GM12891 (cell line): ENCODE measurements around the gene SDR42E1.

Experiments
- DNase-seq: peaks from one replicate; pipeline ENCODE4 v3.0.0; 2011; ENCODE audit warnings: low spot score; ENCODE audit not compliant: insufficient read length
- FAIRE-seq: peaks from 2 replicates; lab custom pipeline; 2011; peaks lifted over from hg19 to GRCh38; lab: Jason Lieb, UNC
- PAX5 ChIP-seq: IDR thresholded peaks from 2 replicates; pipeline ENCODE4 v1.6.1; 2011; ENCODE audit warnings: low read length, moderate library complexity, mild to moderate bottlenecking; ENCODE audit not compliant: insufficient read depth, severe bottlenecking
- POLR2A ChIP-seq: IDR thresholded peaks from 2 replicates; pipeline ENCODE4 v1.6.1; 2011; ENCODE audit warnings: low read depth, low read length, control low read depth
- POLR2AphosphoS5 ChIP-seq: IDR thresholded peaks from 2 replicates; pipeline ENCODE4 v1.6.1; 2011; ENCODE audit warnings: low read depth, low read length, control low read depth
- POU2F2 ChIP-seq: IDR thresholded peaks from 2 replicates; pipeline ENCODE4 v1.6.1; 2011; ENCODE audit warnings: low read depth, mild to moderate bottlenecking, control low read depth, low read length, moderate library complexity
- SPI1 ChIP-seq: IDR thresholded peaks from 2 replicates; pipeline ENCODE4 v1.6.1; 2011; ENCODE audit warnings: low read depth, low read length, control low read depth
- TAF1 ChIP-seq: IDR thresholded peaks from 2 replicates; pipeline ENCODE4 v1.6.1; 2011; ENCODE audit warnings: low read depth, low read length, control low read depth

SDR42E1 gene

DNA sequence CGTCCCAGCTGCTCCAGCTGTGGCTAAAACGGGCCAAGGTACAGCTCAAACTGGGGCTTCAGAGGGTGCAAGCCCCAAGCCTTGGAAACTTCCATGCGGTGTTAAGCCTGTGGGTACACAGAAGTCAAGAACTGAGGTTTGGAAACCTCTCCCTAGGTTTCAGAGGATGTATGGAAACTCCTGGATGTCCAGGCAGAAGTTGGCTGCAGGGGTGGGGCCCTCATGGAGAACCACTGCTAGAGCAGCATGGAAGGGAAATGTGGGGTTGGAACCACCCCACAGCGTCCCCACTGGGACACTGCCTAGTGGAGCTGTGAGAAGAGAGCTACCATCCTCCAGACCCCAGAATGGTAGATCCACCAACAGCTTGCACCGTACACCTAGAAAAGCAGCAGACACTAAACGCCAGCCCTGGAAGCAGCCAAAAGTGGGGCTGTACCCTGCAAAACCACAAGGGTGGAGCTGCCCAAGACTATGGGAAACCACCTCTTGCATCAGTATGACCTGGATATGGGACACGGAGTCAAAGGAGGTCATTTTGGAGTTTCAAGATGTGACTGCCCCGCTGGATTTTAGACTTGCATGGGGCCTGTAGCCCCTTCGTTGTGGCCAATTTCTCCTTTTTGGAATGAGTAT, 2.2 kb downstream of the SDR42E1 start:
- FAIRE-seq: no peak
- no peak for DNase-seq
- TF ChIP-seq POLR2A: no peak

DNA sequence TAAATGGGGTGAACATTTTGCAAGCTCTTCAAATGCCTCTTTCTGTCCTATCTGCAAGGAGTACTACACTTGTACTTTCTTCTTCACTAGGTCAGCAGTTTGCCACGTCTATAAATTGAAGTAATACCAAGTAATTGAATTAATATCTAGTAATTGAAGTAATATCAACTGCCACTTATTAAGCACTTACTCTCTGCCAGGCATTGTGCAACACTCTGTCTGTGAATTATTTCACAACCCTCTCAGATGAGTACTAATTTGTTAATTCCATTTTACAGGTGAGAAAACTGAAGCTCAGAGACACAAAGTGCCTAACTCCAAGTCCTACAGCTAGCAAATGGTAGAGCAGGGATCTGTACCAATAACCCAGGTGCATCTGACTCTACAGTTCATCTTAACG, 4.1 kb downstream of the SDR42E1 start:
- FAIRE-seq (no peak), DNase-seq (no peak)
- TF ChIP-seq POLR2AphosphoS5: no peak
- TF ChIP-seq PAX5: no peak
- no peak for TF ChIP-seq POU2F2
- TF ChIP-seq SPI1: no peak
- no peak for TF ChIP-seq TAF1
- TF ChIP-seq POLR2A: no peak

DNA sequence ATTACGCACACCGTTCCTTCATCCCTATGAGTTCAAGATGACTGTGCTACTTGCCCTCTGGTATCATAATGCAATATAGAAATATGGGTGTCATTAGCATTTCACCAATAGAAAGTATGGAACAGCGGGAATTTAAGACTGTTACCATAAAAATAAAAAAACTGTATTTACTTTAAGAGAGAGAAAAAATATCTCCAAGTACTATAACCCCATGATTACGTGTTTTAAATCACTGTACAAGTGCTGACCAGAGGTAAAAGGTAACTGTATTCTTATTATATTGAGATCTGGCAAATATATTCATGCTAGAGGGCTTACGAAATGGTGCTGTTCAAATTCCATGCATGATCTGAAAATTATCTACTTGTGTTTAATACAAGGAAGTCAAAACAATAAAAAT, 5.2 kb downstream of the SDR42E1 start:
- no peak for DNase-seq
- no peak for FAIRE-seq

DNA sequence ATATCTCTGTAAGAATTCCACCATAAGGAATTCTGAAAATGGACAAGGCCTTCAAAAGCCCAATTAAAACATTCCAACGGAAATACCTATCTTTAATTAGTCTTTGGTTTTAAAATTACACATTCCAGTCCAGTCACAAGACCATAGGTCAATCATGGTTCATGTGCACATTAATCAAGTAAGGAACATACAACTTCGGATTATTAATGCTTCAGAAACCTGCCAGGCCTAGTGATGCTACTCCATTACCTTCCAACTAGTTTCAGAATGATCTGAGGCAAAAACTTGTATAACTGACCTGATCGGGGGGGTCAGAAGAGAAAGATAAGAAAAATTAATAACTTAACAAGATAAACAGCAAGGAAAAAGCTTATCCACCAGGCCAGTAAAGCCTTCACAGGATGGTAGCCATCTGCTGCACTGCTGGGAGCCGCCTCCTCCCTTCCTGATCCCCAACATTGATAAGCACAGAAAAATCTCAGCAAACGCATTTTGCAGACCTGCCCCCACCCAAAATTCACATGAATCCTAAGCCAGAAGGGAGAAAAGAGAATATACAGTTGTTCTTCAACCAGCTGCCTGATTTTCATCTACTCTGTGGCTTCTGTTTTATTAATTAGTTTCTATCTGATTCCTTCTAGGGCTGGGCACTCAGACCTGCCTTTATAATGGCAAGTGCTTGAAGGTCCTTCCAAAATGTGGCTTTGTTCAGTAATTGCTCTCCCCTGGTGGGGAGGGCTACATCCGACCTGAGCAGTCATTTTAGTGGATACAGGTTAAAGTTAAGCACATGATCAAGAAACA, 6.0 kb downstream of the SDR42E1 start:
- DNase-seq (no peak), FAIRE-seq (no peak)
- TF ChIP-seq PAX5 (no peak), SPI1 (no peak), TAF1 (no peak), POLR2AphosphoS5 (no peak), POLR2A (no peak), POU2F2 (no peak)

More for the DNA sequence above, 5.2 kb downstream of the SDR42E1 start:
- TF ChIP-seq POU2F2 (no peak), POLR2A (no peak), TAF1 (no peak), SPI1 (no peak), POLR2AphosphoS5 (no peak), PAX5 (no peak)

DNA sequence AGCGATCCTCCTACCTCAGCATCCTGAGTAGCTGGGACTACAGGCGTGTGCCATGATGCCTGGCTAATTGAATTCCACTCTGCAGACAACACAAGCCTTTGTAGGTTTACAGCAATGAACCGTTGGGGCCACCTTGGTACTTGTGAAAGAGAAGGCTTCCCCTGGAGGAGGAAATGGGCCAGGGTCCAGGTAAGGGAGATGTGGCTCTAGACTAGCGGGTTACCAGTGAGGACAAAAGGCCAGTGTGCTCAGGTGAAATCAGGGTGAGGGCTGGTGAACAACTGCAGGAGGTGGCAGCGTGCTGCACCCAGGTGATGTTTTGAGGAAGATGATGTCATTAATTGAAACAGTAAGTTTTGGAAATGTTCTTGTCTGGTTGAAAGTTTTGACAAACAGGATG, 6.7 kb downstream of the SDR42E1 start:
- DNase-seq: no peak
- peak; percentile 45 for FAIRE-seq
- TF ChIP-seq POLR2A: no peak
- no peak for TF ChIP-seq PAX5
- no peak for TF ChIP-seq POLR2AphosphoS5
- TF ChIP-seq SPI1: no peak
- no peak for TF ChIP-seq TAF1
- TF ChIP-seq POU2F2: no peak

DNA sequence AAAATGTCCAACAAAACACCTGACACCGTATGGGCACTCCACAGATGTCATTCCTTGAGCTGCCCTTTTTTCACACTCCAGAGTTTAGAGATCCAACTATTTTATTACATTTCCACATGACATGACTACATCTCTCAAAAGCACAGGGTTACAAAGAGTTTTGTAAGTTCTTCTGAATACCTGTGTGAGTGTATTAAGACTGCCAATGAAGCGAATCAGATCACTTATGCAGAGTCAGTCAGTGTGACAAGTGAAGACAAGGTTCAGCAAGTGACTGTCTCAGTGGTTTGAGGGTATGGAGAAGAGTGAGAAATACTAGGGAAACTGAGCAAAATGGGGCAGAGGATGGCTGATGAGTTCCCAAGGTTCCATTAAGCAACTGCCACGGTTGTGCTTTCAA, 8.4 kb downstream of the SDR42E1 start:
- no peak for DNase-seq
- TF ChIP-seq TAF1: no peak
- no peak for TF ChIP-seq SPI1
- no peak for TF ChIP-seq POU2F2
- TF ChIP-seq PAX5: no peak
- TF ChIP-seq POLR2A: no peak
- no peak for TF ChIP-seq POLR2AphosphoS5
- FAIRE-seq: no peak

DNA sequence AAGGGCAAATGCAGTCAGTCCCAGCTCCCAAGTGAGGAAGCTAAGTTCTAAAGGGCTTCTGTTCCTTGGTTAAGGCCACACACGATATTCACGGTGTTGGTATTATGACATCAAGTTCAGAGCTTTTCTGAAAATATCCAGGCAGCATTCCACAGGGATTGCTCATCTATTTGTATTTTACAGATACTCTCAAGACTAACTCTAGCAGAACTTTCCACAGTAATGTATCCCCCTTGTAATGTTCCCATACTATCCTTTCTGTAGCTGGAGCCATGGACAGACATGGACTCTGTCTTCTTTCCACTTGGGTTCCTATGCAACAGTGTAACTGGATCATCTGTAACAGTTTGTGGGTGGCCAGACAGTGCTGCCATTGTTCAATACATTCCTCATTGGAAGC, 13.5 kb downstream of the SDR42E1 start:
- DNase-seq (no peak), FAIRE-seq (no peak)

DNA sequence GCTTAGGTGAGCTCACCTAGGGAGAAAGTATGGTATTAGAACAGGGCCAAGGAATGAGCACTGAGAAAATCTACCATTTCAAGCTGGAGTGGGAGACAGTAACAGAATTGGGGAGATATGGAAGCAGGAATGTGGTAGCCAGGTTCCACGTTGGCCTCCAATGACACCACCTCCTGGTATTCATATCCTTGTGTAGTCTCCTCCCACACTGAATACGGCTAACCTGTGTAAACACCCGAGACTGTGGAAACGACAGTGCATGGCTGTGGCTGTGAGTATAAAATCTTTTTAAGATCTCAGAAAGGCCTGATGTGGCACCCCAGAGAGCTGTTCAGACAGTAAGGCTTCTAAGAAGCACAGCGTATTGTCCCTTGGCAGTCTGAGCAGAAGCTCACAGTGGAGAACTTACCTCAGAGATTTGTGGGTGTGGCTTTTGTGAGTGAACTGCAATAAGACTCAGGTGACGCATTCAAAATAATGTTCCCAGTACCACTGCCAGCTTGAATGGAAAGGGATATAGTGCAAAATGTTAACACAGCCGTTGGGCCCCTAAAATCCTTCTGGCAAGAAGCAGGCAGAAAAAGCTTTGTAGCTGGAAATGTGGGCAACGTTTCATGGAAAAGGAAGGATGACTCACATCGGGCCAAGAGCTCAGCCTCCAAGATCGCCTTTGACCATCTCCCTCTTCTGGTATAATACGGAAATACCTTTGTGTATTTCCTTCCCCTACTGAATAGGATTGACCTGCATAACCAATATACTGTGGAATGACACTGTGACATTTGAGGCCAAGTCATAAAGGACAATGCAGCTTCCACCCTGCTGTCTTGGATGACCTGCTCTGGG, 14.4 kb downstream of the SDR42E1 start:
- FAIRE-seq: no peak
- TF ChIP-seq POU2F2: no peak
- TF ChIP-seq TAF1: no peak
- TF ChIP-seq SPI1: no peak
- no peak for TF ChIP-seq POLR2AphosphoS5
- no peak for TF ChIP-seq PAX5
- TF ChIP-seq POLR2A: no peak
- DNase-seq: no peak

More for the DNA sequence above, 13.5 kb downstream of the SDR42E1 start:
- TF ChIP-seq POLR2AphosphoS5: no peak
- TF ChIP-seq PAX5: no peak
- no peak for TF ChIP-seq SPI1

DNA sequence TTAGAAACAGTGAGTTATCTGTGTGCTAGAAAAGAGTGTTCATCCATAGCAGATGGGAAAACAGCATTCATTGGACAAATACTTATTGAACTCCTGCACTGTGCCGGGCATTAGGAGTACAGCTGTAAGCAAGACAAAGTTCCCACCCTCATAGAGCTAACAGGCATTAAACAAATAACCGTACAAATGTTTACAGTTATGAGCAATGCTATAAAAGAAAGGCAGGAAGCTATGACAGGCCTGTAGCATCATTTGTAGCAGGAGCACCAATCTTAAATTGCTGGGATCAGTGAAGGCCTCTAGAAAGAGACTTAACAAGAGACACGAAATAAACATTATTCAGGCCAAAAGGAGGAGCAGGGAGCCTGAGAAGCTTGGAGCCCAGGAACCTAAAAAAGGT, 15.6 kb downstream of the SDR42E1 start:
- no peak for FAIRE-seq
- TF ChIP-seq POLR2AphosphoS5: no peak
- TF ChIP-seq PAX5: no peak
- no peak for TF ChIP-seq TAF1
- TF ChIP-seq SPI1: no peak
- TF ChIP-seq POLR2A: no peak
- DNase-seq: no peak
